HAP-1 (cell line): ENCODE results near the gene CCDC9.
A peak's percentile ranks its signal among the peaks of the same experiment; 100 is the strongest.
"Not testable (repeated sequence)": the region's sequence is repeated elsewhere in the genome, so short reads cannot be mapped to it uniquely, and the experiment has no call there.

ENCODE experiments used
- DNase-seq, 2 experiments: peaks; one replicate each; pipeline ENCODE4 v3.0.0-alpha.2; 2016 to 2020; ENCODE audit warnings: low spot score in 2 of 2
- H3K27me3 ChIP-seq: fragments of 250-450 bp; sonication (Bioruptor Pico); 2 replicates; pipeline ENCODE4 v1.5.1; 2020; ENCODE audit warnings: low read depth, mild to moderate bottlenecking, moderate library complexity
- H3K36me3 ChIP-seq: fragments of 250-450 bp; sonication (Bioruptor Pico); replicated peaks from 2 replicates; pipeline ENCODE4 v1.5.1; 2020; ENCODE audit warnings: mild to moderate bottlenecking
- H3K4me1 ChIP-seq: fragments of 250-450 bp; sonication (Bioruptor Pico); 2 replicates; pipeline ENCODE4 v1.5.1; 2020; ENCODE audit warnings: mild to moderate bottlenecking
- H3K4me3 ChIP-seq: fragments of 250-450 bp; sonication (Bioruptor Pico); 2 replicates; pipeline ENCODE4 v1.5.1; 2020; ENCODE audit warnings: mild to moderate bottlenecking, moderate library complexity
- H3K9me3 ChIP-seq: fragments of 250-450 bp; sonication (Bioruptor Pico); 2 replicates; pipeline ENCODE4 v1.5.1; 2020; ENCODE audit warnings: mild to moderate bottlenecking, moderate library complexity
- in situ Hi-C: fragments of 300-500 bp; cut with MboI; formaldehyde crosslinking; loops from 3 replicates; pipeline ENCODE4 v1.14.3; 2020; ENCODE audit warnings: low sequenced_read_pairs, inconsistent platforms, mixed read lengths

Gene CCDC9

DNA sequence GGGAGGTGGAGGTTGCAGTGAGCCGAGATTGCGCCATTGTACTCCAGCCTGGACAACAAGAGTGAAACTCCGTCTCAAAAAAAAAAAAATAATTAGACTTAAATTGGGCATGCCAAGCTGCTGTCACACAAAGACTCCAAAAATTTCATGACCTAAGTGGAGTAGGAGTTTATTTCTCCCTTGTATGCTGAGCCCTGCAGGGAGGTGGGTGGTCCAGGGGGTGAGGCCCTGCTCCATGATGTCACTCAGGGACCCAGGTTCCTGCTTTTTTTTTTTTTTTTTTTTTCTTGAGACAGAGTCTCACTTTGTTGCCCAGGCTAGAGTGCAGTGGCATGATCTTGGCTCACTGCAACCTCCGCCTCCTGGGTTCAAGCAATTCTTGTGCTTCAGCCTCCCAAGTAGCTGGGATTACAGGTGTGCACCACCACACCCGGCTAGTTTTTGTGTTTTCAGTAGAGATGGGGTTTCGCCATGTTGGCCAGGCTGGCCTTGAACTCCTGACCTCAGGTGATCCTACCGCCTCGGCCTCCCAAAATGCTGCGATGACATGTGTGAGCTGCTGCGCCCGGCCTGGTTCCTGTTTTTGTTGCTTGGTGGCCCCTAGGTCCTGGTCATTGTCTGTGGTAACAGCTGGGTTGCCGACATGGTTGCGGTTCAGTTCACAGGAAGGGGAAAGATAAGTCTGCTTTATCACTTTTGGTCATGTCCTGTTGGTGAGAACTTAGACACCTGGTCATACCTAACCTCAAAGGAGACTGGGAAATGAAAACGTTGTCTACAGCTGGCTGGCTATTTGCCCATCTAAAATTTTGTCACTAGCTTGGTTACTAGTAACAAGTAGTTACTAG is 5.8 kb downstream of the CCDC9 start:
- H3K27me3 ChIP-seq, H3K4me3 ChIP-seq, in situ Hi-C loops, DNase-seq, H3K4me1 ChIP-seq, H3K9me3 ChIP-seq: not testable (repeated sequence)
- H3K36me3 ChIP-seq, result peaks cover 67% of the 10 kb centered on the region

DNA sequence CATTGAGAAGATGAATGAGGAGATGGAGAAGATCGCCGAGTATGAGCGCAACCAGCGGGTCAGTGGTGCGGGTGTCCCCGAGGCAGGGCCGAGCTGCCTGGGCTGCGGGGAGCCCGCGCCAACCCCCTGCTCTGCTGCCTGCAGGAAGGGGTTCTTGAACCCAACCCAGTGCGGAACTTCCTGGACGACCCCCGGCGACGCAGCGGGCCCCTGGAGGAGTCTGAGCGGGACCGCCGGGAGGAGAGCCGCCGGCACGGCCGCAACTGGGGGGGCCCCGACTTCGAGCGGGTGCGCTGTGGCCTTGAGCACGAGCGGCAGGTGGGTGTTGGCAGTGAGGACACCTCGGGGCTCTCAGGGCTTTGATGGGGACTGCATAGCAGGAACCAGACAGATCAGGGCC is 8.3 kb downstream of the CCDC9 start:
- DNase-seq, result no peak
- Histone ChIP-seq H3K4me1 (no peaks in the 10 kb centered on the region), H3K4me3 (no peak overlapping the region), H3K27me3 (no peaks in the 10 kb centered on the region), H3K9me3 (no peaks in the 10 kb centered on the region), H3K36me3 (peaks cover 54% of the 10 kb centered on the region)
- in situ Hi-C loops, result no loop called here

DNA sequence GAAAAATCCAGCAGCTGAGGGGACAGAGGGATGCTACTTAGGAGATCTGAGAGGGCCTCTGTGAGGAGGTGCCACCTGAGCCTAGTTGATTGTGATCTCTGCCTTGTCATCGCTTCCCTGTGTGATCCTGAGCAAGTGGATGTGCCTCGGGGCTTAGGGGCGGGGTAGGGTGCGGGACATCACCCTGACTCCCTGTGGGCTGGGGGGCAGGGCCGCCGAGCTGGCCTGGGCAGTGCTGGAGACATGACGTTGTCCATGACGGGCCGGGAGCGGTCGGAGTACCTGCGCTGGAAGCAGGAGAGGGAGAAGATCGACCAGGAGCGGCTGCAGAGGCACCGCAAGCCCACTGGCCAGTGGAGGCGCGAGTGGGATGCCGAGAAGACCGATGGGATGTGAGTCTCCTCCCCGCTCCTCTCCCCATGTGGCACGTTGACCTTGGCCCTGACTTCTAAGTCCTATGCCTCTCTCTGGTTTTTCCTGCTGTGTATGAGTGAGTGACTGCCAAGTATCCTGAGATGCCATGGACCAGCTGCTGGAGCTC is 10.1 kb downstream of the CCDC9 start:
- no peaks in the 10 kb centered on the region for H3K9me3 ChIP-seq
- H3K4me1 ChIP-seq, result no peaks in the 10 kb centered on the region
- H3K36me3 ChIP-seq, result peaks cover 46% of the 10 kb centered on the region
- DNase-seq, result no peak
- no peak overlapping the region for H3K4me3 ChIP-seq
- in situ Hi-C loops, result no loop called here
- H3K27me3 ChIP-seq, result no peaks in the 10 kb centered on the region

DNA sequence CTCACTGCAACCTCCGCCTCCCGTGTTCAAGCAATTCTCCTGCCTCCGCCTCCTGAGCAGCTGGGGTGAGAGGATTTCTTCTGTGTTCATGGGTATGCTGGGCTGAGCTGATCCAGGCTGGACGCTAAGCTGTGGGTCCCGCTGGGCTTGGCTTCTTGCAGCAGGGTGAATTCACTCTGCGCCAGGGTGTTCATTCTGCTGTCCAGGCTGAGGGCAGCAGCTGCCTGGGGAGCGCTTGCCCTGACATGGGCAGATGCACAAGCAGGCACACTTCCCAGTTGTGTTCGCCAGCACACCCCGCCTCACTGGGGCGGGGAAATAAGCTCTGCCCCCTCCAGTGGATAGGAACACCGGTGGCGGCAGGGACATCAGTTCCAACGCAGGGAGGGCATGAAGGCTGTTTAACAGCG is 11.0 kb downstream of the CCDC9 start:
- Histone ChIP-seq H3K9me3 (no peaks in the 10 kb centered on the region), H3K4me3 (no peak overlapping the region), H3K4me1 (peaks cover 3% of the 10 kb centered on the region), H3K36me3 (peaks cover 44% of the 10 kb centered on the region), H3K27me3 (no peaks in the 10 kb centered on the region)
- in situ Hi-C loops, result no loop called here
- no peak for DNase-seq

DNA sequence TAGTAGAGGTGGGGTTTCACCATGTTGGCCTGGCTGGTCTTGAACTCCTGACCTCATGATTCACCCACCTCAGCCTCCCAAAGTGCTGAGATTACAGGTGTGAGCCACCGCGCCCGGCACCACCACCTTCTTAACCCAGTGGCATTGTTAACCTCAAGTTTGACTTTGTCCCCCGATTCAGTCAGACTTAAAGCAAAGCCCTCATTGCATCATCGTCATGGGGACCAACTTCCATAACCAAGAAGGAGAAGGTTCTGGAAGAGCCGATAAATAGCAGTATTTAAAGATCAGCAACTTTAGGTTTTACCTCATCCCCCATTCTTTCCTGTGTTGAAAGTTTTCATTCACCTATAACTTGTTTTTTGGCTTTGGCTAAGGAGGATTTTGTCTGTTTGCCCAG is 11.7 kb downstream of the CCDC9 start:
- H3K4me1 ChIP-seq, result peaks cover 8% of the 10 kb centered on the region
- no peak for DNase-seq
- peaks cover 40% of the 10 kb centered on the region for H3K36me3 ChIP-seq
- H3K27me3 ChIP-seq, result no peaks in the 10 kb centered on the region
- no peaks in the 10 kb centered on the region for H3K9me3 ChIP-seq
- in situ Hi-C loops, result no loop called here
- H3K4me3 ChIP-seq, result no peak overlapping the region

DNA sequence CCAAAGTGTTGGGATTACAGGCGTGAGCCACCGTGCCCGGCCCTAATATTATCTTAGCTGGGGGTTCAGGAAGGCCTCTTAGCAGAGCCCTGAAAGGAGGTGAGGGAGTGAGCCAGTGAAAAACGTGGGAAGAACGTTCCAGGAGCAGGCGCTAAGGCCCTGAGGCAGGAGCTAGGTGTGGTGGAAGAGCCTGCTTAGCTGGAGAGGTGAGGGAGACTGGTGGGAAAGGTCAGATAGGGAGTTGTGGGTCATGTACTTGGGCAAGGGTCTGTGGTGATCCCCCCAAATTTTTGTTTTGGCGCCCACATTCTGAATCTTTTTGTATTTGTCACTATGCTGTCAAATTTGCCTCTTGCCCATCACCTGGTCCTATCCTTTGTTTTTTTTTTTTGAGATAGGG is 13.3 kb downstream of the CCDC9 start:
- H3K9me3 ChIP-seq, result no peaks in the 10 kb centered on the region
- no peak overlapping the region for H3K4me3 ChIP-seq
- H3K36me3 ChIP-seq, result peaks cover 29% of the 10 kb centered on the region
- no peaks in the 10 kb centered on the region for H3K27me3 ChIP-seq
- DNase-seq, result no peak
- peaks cover 8% of the 10 kb centered on the region for H3K4me1 ChIP-seq
- in situ Hi-C loops, result no loop called here

DNA sequence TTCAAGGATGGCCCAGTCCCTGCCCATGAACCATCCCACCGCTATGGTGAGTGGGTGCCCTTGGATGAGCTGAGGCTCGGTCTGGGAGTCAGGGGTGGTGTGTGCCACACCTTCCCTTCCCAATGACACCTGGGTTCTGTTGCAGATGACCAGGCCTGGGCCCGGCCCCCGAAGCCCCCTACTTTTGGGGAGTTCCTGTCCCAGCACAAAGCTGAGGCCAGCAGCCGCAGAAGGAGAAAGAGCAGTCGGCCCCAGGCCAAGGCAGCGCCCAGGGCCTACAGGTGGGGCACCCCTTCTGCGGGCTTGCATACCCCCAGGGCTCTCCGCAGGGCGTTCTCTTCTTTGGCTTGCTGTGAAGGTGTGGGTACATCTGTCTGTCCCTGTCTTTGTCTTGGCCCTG is 14.1 kb downstream of the CCDC9 start:
- Histone ChIP-seq H3K4me1 (peaks cover 9% of the 10 kb centered on the region), H3K27me3 (no peaks in the 10 kb centered on the region), H3K9me3 (no peaks in the 10 kb centered on the region), H3K36me3 (peaks cover 21% of the 10 kb centered on the region), H3K4me3 (no peak overlapping the region)
- no peak for DNase-seq
- in situ Hi-C loops, result no loop called here

DNA sequence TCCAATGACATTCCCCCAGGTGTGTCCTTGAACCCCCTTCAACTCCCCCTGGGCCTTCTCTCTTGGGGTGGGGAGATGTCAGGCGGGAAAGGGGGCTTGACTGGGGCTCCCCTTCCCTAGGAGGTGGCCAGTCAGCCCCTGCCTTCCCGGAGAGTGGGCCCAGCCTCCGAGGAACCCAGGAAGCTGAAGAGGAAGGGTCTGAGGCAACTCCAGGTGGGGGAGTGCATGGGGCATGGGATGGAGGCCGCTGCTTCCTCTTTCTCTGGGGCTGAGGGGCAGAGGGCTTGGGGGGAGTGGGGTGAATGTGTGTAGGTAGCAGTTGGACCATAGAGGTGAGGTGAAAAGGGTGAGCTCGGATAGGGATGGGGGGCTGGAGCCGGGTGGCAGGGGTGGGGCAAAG is 15.6 kb downstream of the CCDC9 start:
- Histone ChIP-seq H3K4me3 (no peak overlapping the region), H3K27me3 (no peaks in the 10 kb centered on the region), H3K9me3 (no peaks in the 10 kb centered on the region), H3K36me3 (peaks cover 15% of the 10 kb centered on the region), H3K4me1 (peaks cover 19% of the 10 kb centered on the region)
- in situ Hi-C loops, result no loop called here
- no peak for DNase-seq

DNA sequence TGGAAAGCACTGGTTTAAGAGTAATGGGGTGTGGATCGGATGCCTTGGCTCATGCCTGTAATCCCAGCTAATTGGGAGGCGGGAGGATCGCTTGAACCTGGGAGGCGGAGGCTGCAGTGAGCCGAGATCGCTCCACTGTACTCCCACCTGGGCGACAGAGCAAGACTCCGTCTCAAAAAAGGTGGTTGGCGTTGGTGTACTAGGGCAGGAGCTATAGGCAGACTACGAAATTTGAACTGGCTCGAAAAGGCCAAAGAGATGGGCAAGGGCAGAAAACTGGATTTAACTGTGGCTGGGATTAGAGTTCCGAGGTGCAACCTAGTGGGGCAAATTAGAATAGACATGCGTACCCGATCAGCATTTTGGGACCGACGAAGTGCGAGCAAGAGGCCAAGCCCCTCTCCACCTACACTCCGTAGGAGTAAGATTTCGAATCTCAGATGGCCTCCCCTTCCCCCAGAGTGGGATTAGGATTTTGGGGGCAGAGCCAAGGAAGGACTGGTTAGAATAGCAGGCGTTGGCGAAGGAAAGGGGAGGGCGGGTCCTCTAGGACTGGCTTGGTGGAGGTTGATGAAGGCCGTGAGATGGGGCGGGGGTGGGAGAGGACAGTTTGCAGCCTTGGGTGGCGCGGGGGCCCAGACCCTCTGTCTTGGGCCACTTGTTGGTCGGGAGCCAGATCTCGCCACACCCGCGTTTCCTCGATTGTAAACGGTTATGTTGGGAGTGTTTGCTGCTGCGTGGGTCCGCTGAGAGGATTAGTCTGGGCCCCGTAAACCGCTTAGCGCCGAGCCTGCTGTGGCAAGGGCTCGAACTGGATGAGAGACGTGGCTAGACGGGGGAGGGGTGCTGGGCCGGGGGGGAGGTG is 16.4 kb downstream of the CCDC9 start:
- H3K4me1 ChIP-seq, result peaks cover 19% of the 10 kb centered on the region
- H3K4me3 ChIP-seq, result peak overlapping the region; percentile 65
- no peaks in the 10 kb centered on the region for H3K27me3 ChIP-seq
- no peaks in the 10 kb centered on the region for H3K9me3 ChIP-seq
- H3K36me3 ChIP-seq, result peaks cover 11% of the 10 kb centered on the region
- DNase-seq, result peak; percentile 14 to 77
- in situ Hi-C loops, result no loop called here

DNA sequence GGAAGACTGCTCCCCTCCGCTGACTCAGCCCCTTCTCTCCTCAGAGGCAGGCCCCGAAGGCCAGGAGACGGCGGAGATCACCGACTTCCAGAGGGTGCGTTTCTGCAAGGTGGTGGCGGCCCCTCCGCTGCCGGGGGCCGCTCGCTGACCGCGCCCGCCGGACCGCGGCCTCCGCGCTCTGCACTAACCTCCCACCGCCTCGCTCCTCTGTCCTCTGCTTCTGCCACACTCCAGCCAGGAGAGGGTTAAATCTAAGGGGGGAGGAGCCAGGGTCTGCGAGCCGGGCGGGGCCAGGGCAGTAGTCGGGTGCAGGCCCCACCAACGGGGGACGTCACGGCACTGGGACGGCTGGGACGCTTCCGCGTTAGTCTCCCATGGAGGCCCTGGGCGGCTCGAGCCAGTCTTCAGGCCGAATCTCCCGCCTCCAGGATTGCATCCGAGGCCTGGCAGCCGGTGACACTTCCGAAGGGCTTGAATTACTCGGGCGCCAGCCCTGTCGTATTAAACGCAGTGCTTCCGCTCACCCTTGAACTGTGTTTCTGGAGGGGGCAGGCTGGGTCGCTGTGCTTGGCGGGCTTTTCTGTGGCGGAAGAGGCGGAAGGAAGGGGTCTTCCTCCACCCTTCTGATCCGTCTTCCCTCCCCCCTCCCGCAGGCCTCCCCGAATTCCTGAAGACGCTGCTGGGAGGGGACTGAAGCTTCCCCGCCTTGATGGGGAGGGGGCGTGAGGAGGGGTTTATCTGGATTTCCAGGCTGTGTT is 17.2 kb downstream of the CCDC9 start:
- in situ Hi-C loops, result no loop called here
- DNase-seq, result peak; percentile 94 to 97
- Histone ChIP-seq H3K4me3 (peak overlapping the region; percentile 65), H3K27me3 (no peaks in the 10 kb centered on the region), H3K36me3 (peaks cover 10% of the 10 kb centered on the region), H3K4me1 (peaks cover 19% of the 10 kb centered on the region), H3K9me3 (no peaks in the 10 kb centered on the region)

DNA sequence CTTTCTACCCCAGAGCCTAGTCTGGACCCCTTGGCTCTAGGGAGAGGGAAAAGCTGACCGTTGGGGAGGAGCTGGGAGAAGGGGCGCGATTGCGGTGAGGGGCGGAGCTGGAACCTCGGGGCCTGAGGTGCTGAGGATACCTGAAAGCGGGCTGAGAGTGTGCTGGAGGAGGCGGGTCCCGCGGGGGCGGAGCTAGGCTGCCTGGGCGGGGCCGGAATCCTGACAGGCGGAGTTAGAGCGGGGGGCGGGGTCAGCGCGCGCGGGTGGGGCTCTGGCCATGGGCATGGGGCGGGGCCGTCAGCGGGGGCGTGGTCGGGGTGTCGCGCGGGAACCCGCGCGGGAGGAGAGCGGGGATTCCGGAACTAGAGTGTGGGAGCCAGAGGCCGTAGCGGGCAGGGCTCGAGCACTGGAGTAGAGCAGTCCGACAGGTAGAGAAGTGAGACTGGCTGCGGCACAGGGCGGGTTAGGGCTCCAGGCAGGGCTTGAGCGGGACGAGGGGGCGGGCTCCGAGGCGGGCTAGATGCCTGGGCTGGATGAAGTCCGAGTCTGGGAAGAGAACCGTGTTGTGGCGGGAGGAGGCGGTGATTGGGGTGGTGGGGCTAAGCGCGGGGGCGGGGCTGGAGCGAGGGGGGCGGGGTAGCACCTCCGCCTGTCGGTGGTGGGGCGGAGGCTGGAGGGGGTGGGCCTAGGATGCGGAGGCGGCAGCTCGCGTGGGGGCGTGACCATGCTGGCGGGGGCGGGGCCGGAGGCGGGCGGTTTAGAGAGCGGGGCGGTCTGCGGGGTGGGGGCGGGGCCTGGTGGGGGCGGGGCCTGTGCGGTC is 18.0 kb downstream of the CCDC9 start, which contains the start of gene INAFM1:
TSS of gene INAFM1 (plus strand) at position 815 of the 820 bp plus-strand sequence. CDS start 35 bp downstream, outside the sequence.
- no peaks in the 10 kb centered on the region for H3K9me3 ChIP-seq
- peak; percentile 85 to 99 for DNase-seq
- in situ Hi-C loops, result no loop called here

DNA sequence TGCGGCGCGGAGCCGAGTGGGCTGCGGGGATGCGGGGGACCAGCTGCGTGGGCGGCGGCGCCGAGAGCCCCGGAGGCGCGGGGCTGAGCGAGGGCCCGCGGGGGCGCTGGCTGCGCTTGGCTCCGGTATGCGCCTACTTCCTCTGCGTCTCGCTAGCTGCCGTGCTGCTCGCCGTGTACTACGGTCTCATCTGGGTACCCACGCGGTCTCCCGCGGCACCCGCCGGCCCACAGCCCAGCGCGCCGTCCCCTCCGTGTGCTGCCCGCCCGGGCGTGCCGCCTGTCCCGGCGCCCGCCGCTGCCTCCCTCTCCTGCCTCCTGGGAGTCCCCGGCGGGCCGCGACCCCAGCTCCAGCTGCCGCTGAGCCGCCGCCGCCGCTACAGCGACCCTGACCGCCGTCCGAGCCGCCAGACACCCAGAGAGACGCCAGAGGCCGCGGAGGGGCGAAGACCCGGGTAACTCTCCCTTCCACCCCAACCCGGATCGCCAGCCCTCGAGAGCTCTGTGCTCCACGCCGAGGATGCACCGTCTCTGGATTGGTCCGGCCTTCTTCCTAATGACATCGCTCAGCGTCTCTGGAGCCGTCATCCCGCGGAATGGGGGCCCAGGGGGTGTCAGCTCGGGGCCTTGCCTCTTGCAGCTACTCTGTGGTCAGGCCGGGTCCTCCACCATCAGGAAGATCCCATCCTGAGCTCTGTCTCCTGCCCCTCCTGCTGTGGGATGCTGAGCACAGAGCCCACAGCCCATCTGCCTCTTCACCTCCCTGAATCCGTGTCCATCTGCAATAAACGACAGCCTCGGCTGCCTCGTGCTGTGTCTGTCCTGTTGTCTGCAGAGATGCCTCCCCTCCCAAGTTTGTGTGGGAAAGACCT is 18.8 kb downstream of the CCDC9 start:
- Histone ChIP-seq H3K9me3 (no peaks in the 10 kb centered on the region), H3K4me1 (peaks cover 19% of the 10 kb centered on the region), H3K36me3 (peaks cover 10% of the 10 kb centered on the region), H3K4me3 (peak overlapping the region; percentile 37), H3K27me3 (no peaks in the 10 kb centered on the region)
- in situ Hi-C loops, result no loop called here
- DNase-seq, result peak in 1 of 2 experiments; percentile 57

More for the DNA sequence above, 18.0 kb downstream of the CCDC9 start, which contains the start of gene INAFM1:
- Histone ChIP-seq H3K27me3 (no peaks in the 10 kb centered on the region), H3K36me3 (peaks cover 10% of the 10 kb centered on the region), H3K4me3 (peak within 1 kb of the TSS; percentile 65), H3K4me1 (peaks cover 19% of the 10 kb centered on the region)
